DMS153 treated with DMSO at 0.1 percent for 48 hours (cell line): ENCODE measurements around the gene OR2B3.
"Not testable (repeated sequence)": the region's sequence is repeated elsewhere in the genome, so short reads cannot be mapped to it uniquely, and the experiment has no call there.

Source experiments
- DNase-seq: peaks from one replicate; lab custom pipeline; 2025; ENCODE audit not compliant: unreplicated experiment; lab: John Stamatoyannopoulos, UW

Gene OR2B3

GRCh38 chr6:29087213-29087612, at the start of gene OR2B3:
TSS of gene OR2B3 (minus strand) at chr6:29087313. CDS start at chr6:29087248, 65 bp downstream.
- DNase-seq = no peak

GRCh38 chr6:29131691-29132090, 44.6 kb upstream of the OR2B3 start:
- no peak for DNase-seq

- DNase-seq = no peak
Observed at GRCh38 chr6:29130644-29131043, 43.5 kb upstream of the OR2B3 start.

- DNase-seq = no peak
Observed at GRCh38 chr6:29129326-29130012, 42.4 kb upstream of the OR2B3 start.

- not testable (repeated sequence) for DNase-seq
Observed at GRCh38 chr6:29114964-29115363, 27.9 kb upstream of the OR2B3 start.

- no peak for DNase-seq
Observed at GRCh38 chr6:29112135-29112534, 25.0 kb upstream of the OR2B3 start.

- no peak for DNase-seq
Observed at GRCh38 chr6:29107758-29108157, 20.6 kb upstream of the OR2B3 start, which contains the start of gene OR2J3. TSS of gene OR2J3 (plus strand) at chr6:29108058. CDS start at chr6:29111891, 3,833 bp downstream.

- no peak for DNase-seq
Observed at GRCh38 chr6:29099190-29099589, 12.1 kb upstream of the OR2B3 start, which contains the start of gene OR2J1. TSS of gene OR2J1 (plus strand) at chr6:29099490. CDS start at chr6:29100943, 1,453 bp downstream.

GRCh38 chr6:29097803-29098202, 10.7 kb upstream of the OR2B3 start:
- no peak for DNase-seq

- no peak for DNase-seq
Observed at GRCh38 chr6:29092957-29093356, 5.8 kb upstream of the OR2B3 start.

- DNase-seq = no peak
Observed at GRCh38 chr6:29082457-29082856, 4.7 kb downstream of the OR2B3 start.

GRCh38 chr6:29081312-29081711, 5.8 kb downstream of the OR2B3 start:
- DNase-seq = no peak

GRCh38 chr6:29079203-29079602, 7.9 kb downstream of the OR2B3 start:
- no peak for DNase-seq

- peak; percentile 5 for DNase-seq
Observed at GRCh38 chr6:29071831-29072723, 15.0 kb downstream of the OR2B3 start.

- DNase-seq = no peak
Observed at GRCh38 chr6:29051680-29052079, 35.4 kb downstream of the OR2B3 start.

GRCh38 chr6:29045075-29045474, 42.0 kb downstream of the OR2B3 start, which contains the start of gene OR2W1:
TSS of gene OR2W1 (minus strand) at chr6:29045175. CDS start at chr6:29045175, 0 bp downstream.
- DNase-seq = no peak
